ENCODE measurements around the gene LHFPL4. TPM values are rescaled to one million over a fixed set of nuclear protein-coding genes. Genes with fewer than 3 reads are reported as not detected.

Gene LHFPL4
- polyA plus RNA-seq, 3 donors from 2014 or later: 0.06 to 0.21 TPM; not detected in 1

DNA sequence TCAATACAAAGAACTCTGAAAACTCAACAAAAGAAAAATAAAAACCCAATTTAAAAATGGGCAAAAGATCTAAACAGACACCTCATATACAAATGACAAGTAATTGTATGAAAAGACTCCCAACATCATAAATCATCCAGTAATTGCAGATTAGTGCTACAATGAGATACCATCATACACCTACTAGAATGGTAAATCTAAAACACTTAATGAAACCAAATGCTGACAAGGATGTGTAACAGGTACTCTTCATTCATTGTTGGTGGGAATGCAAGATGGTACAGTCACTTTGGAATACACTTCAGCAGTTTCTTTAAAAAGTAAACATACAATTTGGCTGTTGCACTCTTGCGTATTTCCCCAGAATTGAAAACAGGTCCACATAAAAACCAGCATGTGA is 68.4 kb downstream of the LHFPL4 start:
- Mint-ChIP-seq H3K4me3 (no peak overlapping the region), H3K36me3 (peaks cover 13 to 24% (median 14%) of the 10 kb centered on the region in 3 donors), H3K27me3 (ENCODE audit: low read depth in 3 of 3) (peaks cover 0 to 1% (median 0%) of the 10 kb centered on the region in 3 donors), H3K4me1 (no peaks in the 10 kb centered on the region), H3K9me3 (peaks cover 0 to 6% (median 2%) of the 10 kb centered on the region in 6 donors), H3K27ac (peak overlapping the region in 2 of 6 donors; percentile 7 to 50)
- DNase-seq: no peak

DNA sequence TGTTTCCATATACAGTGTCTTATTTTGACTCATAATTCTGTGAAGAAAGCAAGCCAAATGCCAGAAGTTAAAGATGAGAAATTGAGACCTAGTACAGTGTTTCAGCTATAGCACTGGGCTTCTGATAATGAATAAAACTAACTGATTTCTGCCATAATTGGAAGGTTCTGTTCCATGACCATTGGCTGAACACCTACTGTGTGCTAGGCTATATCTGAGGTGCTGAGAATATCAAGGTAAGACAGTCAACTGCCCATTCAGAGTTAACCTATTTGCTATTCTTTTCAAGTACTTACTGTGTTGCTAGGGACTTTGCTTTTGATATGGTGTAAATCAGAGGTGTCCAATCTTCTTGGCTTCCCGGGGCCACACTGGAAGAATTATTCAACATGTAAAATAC is 73.4 kb downstream of the LHFPL4 start:
- Mint-ChIP-seq H3K4me1 (no peaks in the 10 kb centered on the region), H3K27me3 (ENCODE audit: low read depth in 3 of 3) (no peaks in the 10 kb centered on the region), H3K36me3 (peaks cover 12 to 34% (median 25%) of the 10 kb centered on the region in 3 donors), H3K9me3 (no peaks in the 10 kb centered on the region), H3K4me3 (no peak overlapping the region), H3K27ac (peak overlapping the region in 1 of 6 donors; percentile 17)
- no peak for DNase-seq

DNA sequence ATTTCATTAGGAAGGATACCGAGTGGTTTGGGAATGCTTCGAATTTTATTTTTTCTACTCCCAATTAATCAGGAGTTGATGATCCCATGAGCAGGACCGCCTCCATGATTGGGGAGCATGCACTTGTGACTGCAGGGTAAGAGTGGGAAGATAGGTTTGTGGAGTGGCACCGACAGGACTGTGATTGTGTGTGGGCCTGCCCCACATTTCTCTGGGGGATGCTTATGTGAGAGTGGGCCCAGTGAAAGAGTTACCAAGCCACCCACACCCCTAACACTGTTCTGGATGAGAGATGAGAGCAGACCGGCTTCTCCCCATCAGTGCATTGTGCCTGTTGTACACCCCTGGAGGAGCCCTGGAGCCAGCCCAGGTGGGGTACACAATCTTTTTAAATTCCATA is 76.7 kb downstream of the LHFPL4 start:
- peak overlapping the region in 1 of 6 donors; percentile 31 for H3K27ac Mint-ChIP-seq
- H3K36me3 Mint-ChIP-seq: peaks cover 27 to 56% (median 28%) of the 10 kb centered on the region in 3 donors
- DNase-seq: no peak
- H3K4me3 Mint-ChIP-seq: no peak overlapping the region
- H3K27me3 Mint-ChIP-seq (ENCODE audit: low read depth in 3 of 3): no peaks in the 10 kb centered on the region
- H3K9me3 Mint-ChIP-seq: no peaks in the 10 kb centered on the region
- no peaks in the 10 kb centered on the region for H3K4me1 Mint-ChIP-seq

DNA sequence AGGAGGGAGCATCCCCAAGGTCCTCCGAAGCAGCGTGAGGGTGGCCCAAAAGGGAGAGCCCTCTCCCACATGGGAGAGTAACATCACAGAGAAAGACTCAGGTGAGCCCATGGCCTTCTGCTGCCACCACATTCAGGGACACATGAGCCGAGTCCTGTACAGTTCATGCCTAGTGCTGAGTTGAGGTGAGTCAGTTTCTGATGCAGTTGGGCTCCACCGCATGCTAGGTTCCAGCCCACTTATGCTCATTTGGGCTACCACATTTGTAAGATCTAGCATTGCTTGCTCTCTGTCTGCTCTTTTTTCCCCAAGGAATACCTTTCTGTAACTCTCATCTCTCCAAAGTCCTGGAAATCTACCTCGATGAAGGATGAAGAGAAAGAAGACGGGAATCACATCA is 79.1 kb downstream of the LHFPL4 start:
- DNase-seq: no peak
- Mint-ChIP-seq H3K9me3 (no peaks in the 10 kb centered on the region), H3K4me3 (no peak overlapping the region), H3K27me3 (ENCODE audit: low read depth in 3 of 3) (no peaks in the 10 kb centered on the region), H3K4me1 (peaks cover 0 to 9% of the 10 kb centered on the region in 2 donors), H3K27ac (no peak overlapping the region), H3K36me3 (peaks cover 29 to 64% (median 36%) of the 10 kb centered on the region in 3 donors)

- H3K4me3 Mint-ChIP-seq: no peak overlapping the region
- no peak for DNase-seq
- peaks cover 23 to 60% (median 36%) of the 10 kb centered on the region in 3 donors for H3K36me3 Mint-ChIP-seq
- no peaks in the 10 kb centered on the region for H3K27me3 Mint-ChIP-seq (ENCODE audit: low read depth in 3 of 3)
- no peaks in the 10 kb centered on the region for H3K9me3 Mint-ChIP-seq
- peaks cover 1 to 18% of the 10 kb centered on the region in 2 donors for H3K4me1 Mint-ChIP-seq
- H3K27ac Mint-ChIP-seq: peak overlapping the region in 1 of 6 donors; percentile 18
Measured at GRCh38 chr3:9473496-9474065, 80.0 kb downstream of the LHFPL4 start.

DNA sequence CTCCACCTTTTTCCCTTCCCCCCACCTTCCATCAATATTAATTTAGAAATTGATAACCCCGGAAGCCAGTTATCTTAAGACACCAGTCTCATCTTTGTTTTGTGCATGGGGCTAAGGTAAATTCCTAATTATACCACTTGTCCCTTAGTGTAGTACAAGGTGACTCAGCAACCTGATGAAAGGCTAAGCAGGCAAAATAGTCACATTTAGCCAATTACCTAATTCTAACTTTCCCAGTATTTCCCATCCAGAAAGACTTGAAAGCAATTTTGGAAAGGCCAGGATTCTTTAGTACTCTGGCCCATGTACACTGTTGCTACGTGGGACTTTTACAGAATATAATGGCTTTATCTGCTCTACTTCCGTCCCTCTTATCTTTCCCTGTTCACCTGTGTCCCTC is 83.6 kb downstream of the LHFPL4 start:
- Mint-ChIP-seq H3K27ac (peak overlapping the region in 4 of 6 donors; percentile 15 to 64 (median 31)), H3K4me3 (no peak overlapping the region), H3K9me3 (no peaks in the 10 kb centered on the region), H3K36me3 (peaks cover 27 to 62% (median 34%) of the 10 kb centered on the region in 3 donors), H3K27me3 (ENCODE audit: low read depth in 3 of 3) (peaks cover 0 to 1% (median 0%) of the 10 kb centered on the region in 3 donors), H3K4me1 (peaks cover 13 to 34% of the 10 kb centered on the region in 2 donors)
- no peak for DNase-seq

- no peaks in the 10 kb centered on the region for H3K9me3 Mint-ChIP-seq
- peak overlapping the region; percentile 5 to 71 (median 38) for H3K27ac Mint-ChIP-seq
- H3K27me3 Mint-ChIP-seq (ENCODE audit: low read depth in 3 of 3): peaks cover 0 to 1% (median 0%) of the 10 kb centered on the region in 3 donors
- H3K4me3 Mint-ChIP-seq: no peak overlapping the region
- DNase-seq: no peak
- H3K4me1 Mint-ChIP-seq: peaks cover 13 to 34% of the 10 kb centered on the region in 2 donors
- H3K36me3 Mint-ChIP-seq: peaks cover 22 to 56% (median 29%) of the 10 kb centered on the region in 3 donors
Measured at GRCh38 chr3:9468460-9468859, 85.2 kb downstream of the LHFPL4 start.

- peaks cover 0 to 1% (median 0%) of the 10 kb centered on the region in 3 donors for H3K27me3 Mint-ChIP-seq (ENCODE audit: low read depth in 3 of 3)
- no peak for DNase-seq
- H3K36me3 Mint-ChIP-seq: peaks cover 22 to 46% (median 23%) of the 10 kb centered on the region in 3 donors
- H3K9me3 Mint-ChIP-seq: no peaks in the 10 kb centered on the region
- H3K4me1 Mint-ChIP-seq: peaks cover 13 to 34% of the 10 kb centered on the region in 2 donors
- H3K4me3 Mint-ChIP-seq: no peak overlapping the region
- peak overlapping the region; percentile 32 to 77 (median 48) for H3K27ac Mint-ChIP-seq
Measured at GRCh38 chr3:9467451-9467850, 86.2 kb downstream of the LHFPL4 start.

DNA sequence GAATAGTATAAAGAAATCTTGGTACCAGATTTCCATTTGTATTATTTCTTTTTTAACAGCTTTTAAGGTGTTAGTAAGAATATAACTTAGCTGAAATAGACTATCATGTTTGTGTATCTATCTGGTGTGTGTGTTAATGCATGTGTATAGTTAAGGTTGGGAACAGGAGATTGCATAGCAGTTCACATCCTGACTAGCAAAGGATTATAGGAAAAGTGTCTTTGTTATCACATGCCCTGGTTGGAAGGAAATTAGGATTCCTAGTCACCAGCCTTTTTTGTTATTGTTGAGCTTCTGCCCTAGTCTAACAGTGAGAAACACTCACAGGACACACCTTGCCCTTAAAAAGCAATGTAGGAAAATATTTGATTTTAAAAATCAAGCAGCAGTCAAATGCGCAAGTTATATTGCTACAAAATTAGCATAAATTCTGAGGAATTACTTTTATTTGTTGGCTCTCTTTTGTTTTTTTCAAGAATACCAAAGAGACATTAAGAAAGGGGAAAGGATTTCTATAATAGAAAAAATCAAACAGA is 98.0 kb downstream of the LHFPL4 start:
- DNase-seq: no peak
- peaks cover 0 to 4% (median 2%) of the 10 kb centered on the region in 3 donors for H3K27me3 Mint-ChIP-seq (ENCODE audit: low read depth in 3 of 3)
- H3K4me3 Mint-ChIP-seq: no peak overlapping the region
- H3K9me3 Mint-ChIP-seq: no peaks in the 10 kb centered on the region
- peak overlapping the region in 1 of 6 donors; percentile 76 for H3K27ac Mint-ChIP-seq
- H3K4me1 Mint-ChIP-seq: peaks cover 13 to 26% of the 10 kb centered on the region in 2 donors
- H3K36me3 Mint-ChIP-seq: peaks cover 4 to 22% (median 14%) of the 10 kb centered on the region in 3 donors

- Mint-ChIP-seq H3K27me3 (ENCODE audit: low read depth in 3 of 3) (peaks cover 0 to 5% (median 2%) of the 10 kb centered on the region in 3 donors), H3K27ac (peak overlapping the region; percentile 89 to 99 (median 94)), H3K4me1 (peaks cover 15 to 26% of the 10 kb centered on the region in 2 donors), H3K4me3 (peak overlapping the region; percentile 50 to 65 (median 60)), H3K9me3 (no peaks in the 10 kb centered on the region), H3K36me3 (peaks cover 22 to 45% (median 30%) of the 10 kb centered on the region in 3 donors)
- DNase-seq: peak; percentile 23 to 36 (median 28)
Measured at GRCh38 chr3:9452417-9452816, 101.2 kb downstream of the LHFPL4 start.

GRCh38 chr3:9450991-9451390 is 102.6 kb downstream of the LHFPL4 start:
- Mint-ChIP-seq H3K27ac (peak overlapping the region; percentile 89 to 99 (median 94)), H3K9me3 (no peaks in the 10 kb centered on the region), H3K4me1 (peaks cover 15 to 26% of the 10 kb centered on the region in 2 donors), H3K4me3 (no peak overlapping the region), H3K36me3 (peaks cover 22 to 51% (median 30%) of the 10 kb centered on the region in 3 donors), H3K27me3 (ENCODE audit: low read depth in 3 of 3) (peaks cover 0 to 5% (median 2%) of the 10 kb centered on the region in 3 donors)
- DNase-seq: no peak

DNA sequence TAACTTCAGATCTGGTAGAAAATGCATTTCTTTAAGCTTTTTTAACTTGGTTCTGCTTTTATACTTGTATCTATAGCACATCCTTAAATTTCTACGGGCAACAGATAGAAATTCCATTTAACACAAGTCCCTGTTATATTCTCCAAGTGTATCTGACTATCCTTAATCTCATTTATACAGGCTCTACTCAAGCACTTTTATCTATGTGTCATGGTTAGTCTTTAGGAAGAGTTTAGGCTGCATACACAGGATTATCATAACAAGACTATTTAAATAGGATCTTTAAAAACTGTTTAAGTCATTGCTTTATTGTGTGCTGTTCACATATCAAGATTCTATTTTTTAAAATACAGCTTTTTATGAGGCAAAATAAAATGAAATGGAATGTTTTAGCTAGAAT is 103.5 kb downstream of the LHFPL4 start:
- H3K4me1 Mint-ChIP-seq: peaks cover 15 to 26% of the 10 kb centered on the region in 2 donors
- peak overlapping the region in 5 of 6 donors; percentile 0 to 86 (median 42) for H3K27ac Mint-ChIP-seq
- no peaks in the 10 kb centered on the region for H3K9me3 Mint-ChIP-seq
- H3K27me3 Mint-ChIP-seq (ENCODE audit: low read depth in 3 of 3): peaks cover 0 to 5% (median 2%) of the 10 kb centered on the region in 3 donors
- DNase-seq: no peak
- no peak overlapping the region for H3K4me3 Mint-ChIP-seq
- peaks cover 26 to 51% (median 30%) of the 10 kb centered on the region in 3 donors for H3K36me3 Mint-ChIP-seq

- Mint-ChIP-seq H3K4me3 (no peak overlapping the region), H3K27ac (peak overlapping the region in 5 of 6 donors; percentile 8 to 61 (median 51)), H3K36me3 (peaks cover 23 to 55% (median 30%) of the 10 kb centered on the region in 3 donors), H3K27me3 (ENCODE audit: low read depth in 3 of 3) (peaks cover 0 to 5% (median 4%) of the 10 kb centered on the region in 3 donors), H3K4me1 (peaks cover 15 to 21% of the 10 kb centered on the region in 2 donors), H3K9me3 (no peaks in the 10 kb centered on the region)
- no peak for DNase-seq
Measured at GRCh38 chr3:9448643-9449042, 105.0 kb downstream of the LHFPL4 start.
